ENCODE results near the gene BSND. TPM values are rescaled to one million over a fixed set of nuclear protein-coding genes. Genes with fewer than 3 reads are reported as not detected.

The BSND gene
- polyA plus RNA-seq, 1 of the 3 experiments (the other 2 are of a cell fraction), result not detected

GRCh38 chr1:54996869-54997710 is 1.6 kb upstream of the BSND start:
- H4K20me1 ChIP-seq (ENCODE audit: insufficient read depth), result no peaks in the 10 kb centered on the region
- H3K4me1 ChIP-seq (ENCODE audit: control insufficient read depth in 1 of 2, insufficient read depth in 2 of 2, low read depth in 1 of 2, low read length in 1 of 2), result peaks cover 0 to 3% of the 10 kb centered on the region in 2 experiments; a peak in 1 of 4 replicates
- H3K4me3 ChIP-seq (ENCODE audit: low read depth in 2 of 2, low read length in 1 of 2), result no peak overlapping the region
- no peaks in the 10 kb centered on the region for H3K79me2 ChIP-seq (ENCODE audit: insufficient read depth)
- POLR2A ChIA-PET, result interaction anchor here (0.7 to 1.1 kb wide), 2 partner anchors 46 to 52 kb away, joined by 3 read pairs; no protein-coding TSS in a partner anchor
- no peak overlapping the region for H3K27ac ChIP-seq (ENCODE audit: low read depth in 2 of 2, low read length in 1 of 2)
- no peak overlapping the region for H3K9ac ChIP-seq
- no peak overlapping the region for H3K4me2 ChIP-seq
- no peak overlapping the region for H2AFZ ChIP-seq (ENCODE audit: low read depth)
- H3K27me3 ChIP-seq (ENCODE audit: insufficient read depth), result no peaks in the 10 kb centered on the region; the same call in 1 of the 2 replicates
- no peaks in the 10 kb centered on the region for H3K9me2 ChIP-seq
- H3F3A ChIP-seq (replicated peaks; ENCODE audit: insufficient read depth), result no peaks in the 10 kb centered on the region
- H3K36me3 ChIP-seq (replicated peaks in 1 of 2; ENCODE audit: control insufficient read depth in 1 of 2, insufficient read depth in 2 of 2, low read length in 1 of 2), result no peaks in the 10 kb centered on the region
- no peaks in the 10 kb centered on the region for H3K9me3 ChIP-seq
- TF ChIP-seq ELF1 (IDR thresholded peaks at IDR 0.05) (no peak), YY1 (IDR thresholded peaks at IDR 0.05; ENCODE audit: low read depth) (no peak), MAX (IDR thresholded peaks at IDR 0.05; ENCODE audit: low read depth) (no peak), CHD2 (IDR thresholded peaks at IDR 0.05; ENCODE audit: low read length, partially characterized antibody) (no peak), JUND (IDR thresholded peaks at IDR 0.05) (no peak)
- DNase-seq, result peak; percentile 68
- 47% methylated on average over 20 of the region's 46 CpGs for WGBS (ENCODE audit: low lambda C conversion rate)
- CTCF ChIA-PET, result interaction anchor here (1.0 to 10.9 kb wide), 22 partner anchors 10 to 124 kb away, joined by 3 to 302 read pairs (median 9); no protein-coding TSS in a partner anchor

DNA sequence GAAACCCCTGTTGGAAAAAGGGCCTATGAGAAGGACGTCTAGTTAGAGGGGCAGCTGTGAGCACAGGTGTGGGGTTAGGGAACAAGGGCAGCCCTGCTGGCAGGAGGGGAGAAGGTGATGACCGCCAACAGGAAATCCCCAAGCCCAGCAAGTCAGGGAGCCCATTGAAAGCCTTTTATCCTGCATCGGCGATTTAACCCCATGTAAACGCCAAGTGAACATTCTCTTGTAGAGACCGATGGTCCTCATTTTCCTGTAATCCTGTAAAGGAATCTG is 1.1 kb upstream of the BSND start:
- Histone ChIP-seq H3K9ac (no peak overlapping the region), H3K9me2 (no peaks in the 10 kb centered on the region), H3K36me3 (replicated peaks in 1 of 2; ENCODE audit: control insufficient read depth in 1 of 2, insufficient read depth in 2 of 2, low read length in 1 of 2) (no peaks in the 10 kb centered on the region), H2AFZ (ENCODE audit: low read depth) (no peak overlapping the region), H3K9me3 (no peaks in the 10 kb centered on the region), H4K20me1 (ENCODE audit: insufficient read depth) (no peaks in the 10 kb centered on the region), H3K27me3 (ENCODE audit: insufficient read depth) (no peaks in the 10 kb centered on the region; the same call in 1 of the 2 replicates), H3K4me3 (ENCODE audit: low read depth in 2 of 2, low read length in 1 of 2) (no peak overlapping the region), H3K27ac (ENCODE audit: low read depth in 2 of 2, low read length in 1 of 2) (no peak overlapping the region), H3F3A (replicated peaks; ENCODE audit: insufficient read depth) (no peaks in the 10 kb centered on the region), H3K4me2 (no peak overlapping the region), H3K4me1 (ENCODE audit: control insufficient read depth in 1 of 2, insufficient read depth in 2 of 2, low read depth in 1 of 2, low read length in 1 of 2) (peaks cover 0 to 3% of the 10 kb centered on the region in 2 experiments; a peak in 1 of 4 replicates), H3K79me2 (ENCODE audit: insufficient read depth) (no peaks in the 10 kb centered on the region)
- WGBS (ENCODE audit: low lambda C conversion rate), result 84% methylated on average over 6 of the region's 6 CpGs
- POLR2A ChIA-PET, result no interaction called here
- DNase-seq, result no peak
- CTCF ChIA-PET, result interaction anchor here (2.1 to 10.9 kb wide), 9 partner anchors 10 to 64 kb away, joined by 7 to 302 read pairs (median 56); no protein-coding TSS in a partner anchor
- TF ChIP-seq EP300 (IDR thresholded peaks at IDR 0.05; ENCODE audit: borderline replicate concordance in 1 of 2, low read depth in 1 of 2, low read length in 1 of 2), result no peak
- TF ChIP-seq MEF2A (IDR thresholded peaks at IDR 0.05; ENCODE audit: borderline replicate concordance, low read depth), result no peak
- TF ChIP-seq YY1 (IDR thresholded peaks at IDR 0.05; ENCODE audit: low read depth), result no peak
- no peak for TF ChIP-seq GABPA (IDR thresholded peaks at IDR 0.05; ENCODE audit: low read depth)
- TF ChIP-seq PBX3 (IDR thresholded peaks at IDR 0.05), result no peak
- TF ChIP-seq SIN3A (IDR thresholded peaks at IDR 0.05; ENCODE audit: borderline replicate concordance, low read depth, low read length), result no peak
- TF ChIP-seq TCF12 (IDR thresholded peaks at IDR 0.05), result no peak
- TF ChIP-seq POLR2AphosphoS5 (IDR thresholded peaks at IDR 0.05; ENCODE audit: low read depth, low read length), result no peak
- no peak for TF ChIP-seq RCOR1 (IDR thresholded peaks at IDR 0.05; ENCODE audit: low read length)
- TF ChIP-seq RFX5 (IDR thresholded peaks at IDR 0.05; ENCODE audit: low read length), result no peak
- TF ChIP-seq, protein P1, sequence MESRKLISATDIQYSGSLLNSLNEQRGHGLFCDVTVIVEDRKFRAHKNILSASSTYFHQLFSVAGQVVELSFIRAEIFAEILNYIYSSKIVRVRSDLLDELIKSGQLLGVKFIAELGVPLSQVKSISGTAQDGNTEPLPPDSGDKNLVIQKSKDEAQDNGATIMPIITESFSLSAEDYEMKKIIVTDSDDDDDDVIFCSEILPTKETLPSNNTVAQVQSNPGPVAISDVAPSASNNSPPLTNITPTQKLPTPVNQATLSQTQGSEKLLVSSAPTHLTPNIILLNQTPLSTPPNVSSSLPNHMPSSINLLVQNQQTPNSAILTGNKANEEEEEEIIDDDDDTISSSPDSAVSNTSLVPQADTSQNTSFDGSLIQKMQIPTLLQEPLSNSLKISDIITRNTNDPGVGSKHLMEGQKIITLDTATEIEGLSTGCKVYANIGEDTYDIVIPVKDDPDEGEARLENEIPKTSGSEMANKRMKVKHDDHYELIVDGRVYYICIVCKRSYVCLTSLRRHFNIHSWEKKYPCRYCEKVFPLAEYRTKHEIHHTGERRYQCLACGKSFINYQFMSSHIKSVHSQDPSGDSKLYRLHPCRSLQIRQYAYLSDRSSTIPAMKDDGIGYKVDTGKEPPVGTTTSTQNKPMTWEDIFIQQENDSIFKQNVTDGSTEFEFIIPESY (IDR thresholded peaks at IDR 0.05; ENCODE audit: borderline replicate concordance, low read depth), result no peak
- TF ChIP-seq NFIC (IDR thresholded peaks at IDR 0.05; ENCODE audit: borderline replicate concordance), result no peak
- no peak for TF ChIP-seq FOXM1 (IDR thresholded peaks at IDR 0.05; ENCODE audit: low read depth)
- no peak for TF ChIP-seq IRF3 (IDR thresholded peaks at IDR 0.05; ENCODE audit: low read depth, low read length)
- no peak for TF ChIP-seq SMC3 (IDR thresholded peaks at IDR 0.05; ENCODE audit: low read depth, low read length)
- TF ChIP-seq EZH2phosphoT487 (IDR thresholded peaks at IDR 0.05; ENCODE audit: borderline replicate concordance, low read depth), result no peak
- TF ChIP-seq USF2 (IDR thresholded peaks at IDR 0.05; ENCODE audit: borderline replicate concordance, low read depth, low read length), result no peak
